ENCODE data around the gene ZNF410.
"Not testable (repeated sequence)": the region's sequence is repeated elsewhere in the genome, so short reads cannot be mapped to it uniquely, and the experiment has no call there.

Gene ZNF410

GRCh38 chr14:73887694-73888459, 1.2 kb downstream of the ZNF410 start:
- Histone ChIP-seq H3K9me3 (ENCODE audit: insufficient read depth, low read depth, low read length) (no peaks in the 10 kb centered on the region), H3K4me1 (ENCODE audit: insufficient read depth, low read length) (peaks cover 9% of the 10 kb centered on the region; the same call in 1 of the 2 replicates), H3K36me3 (ENCODE audit: insufficient read depth, low read length) (peaks cover 14% of the 10 kb centered on the region; the same call in 1 of the 2 replicates), H3K27ac (ENCODE audit: low read depth, low read length) (peak overlapping the region; percentile 90; the same call in 1 of the 2 replicates), H3K27me3 (ENCODE audit: insufficient read depth, low read length) (no peaks in the 10 kb centered on the region), H3K9ac (ENCODE audit: low read depth, low read length) (peak overlapping the region; percentile 78), H3K4me3 (ENCODE audit: low read length) (peak overlapping the region; percentile 91)
- 53% methylated on average over 7 of the region's 7 CpGs for WGBS

- H3K9ac ChIP-seq (ENCODE audit: low read depth, low read length), result no peak overlapping the region
- H3K27ac ChIP-seq (ENCODE audit: low read depth, low read length), result no peak overlapping the region
- no peaks in the 10 kb centered on the region for H3K27me3 ChIP-seq (ENCODE audit: insufficient read depth, low read length)
- no peaks in the 10 kb centered on the region for H3K9me3 ChIP-seq (ENCODE audit: insufficient read depth, low read depth, low read length)
- 84% methylated on average over 3 of the region's 3 CpGs for WGBS
- peaks cover 9% of the 10 kb centered on the region; the same call in 1 of the 2 replicates for H3K4me1 ChIP-seq (ENCODE audit: insufficient read depth, low read length)
- peak overlapping the region; percentile 91 for H3K4me3 ChIP-seq (ENCODE audit: low read length)
- peaks cover 19% of the 10 kb centered on the region for H3K36me3 ChIP-seq (ENCODE audit: insufficient read depth, low read length)
These were observed 1.7 kb downstream of the ZNF410 start for GRCh38 chr14:73888460-73888725.

- H3K9ac ChIP-seq (ENCODE audit: low read depth, low read length), result no peak overlapping the region
- H3K4me1 ChIP-seq (ENCODE audit: insufficient read depth, low read length), result peaks cover 9% of the 10 kb centered on the region; the same call in 1 of the 2 replicates
- no peaks in the 10 kb centered on the region for H3K27me3 ChIP-seq (ENCODE audit: insufficient read depth, low read length)
- WGBS, result 94% methylated on average over 2 of the region's 2 CpGs
- no peak overlapping the region for H3K27ac ChIP-seq (ENCODE audit: low read depth, low read length)
- H3K36me3 ChIP-seq (ENCODE audit: insufficient read depth, low read length), result peaks cover 20% of the 10 kb centered on the region
- H3K9me3 ChIP-seq (ENCODE audit: insufficient read depth, low read depth, low read length), result no peaks in the 10 kb centered on the region
- H3K4me3 ChIP-seq (ENCODE audit: low read length), result no peak overlapping the region
These were observed 2.3 kb downstream of the ZNF410 start for GRCh38 chr14:73888971-73889370.

GRCh38 chr14:73889376-73889775, 2.7 kb downstream of the ZNF410 start:
- 88% methylated on average over 5 of the region's 5 CpGs for WGBS
- Histone ChIP-seq H3K9ac (ENCODE audit: low read depth, low read length) (no peak overlapping the region), H3K9me3 (ENCODE audit: insufficient read depth, low read depth, low read length) (no peaks in the 10 kb centered on the region), H3K36me3 (ENCODE audit: insufficient read depth, low read length) (peaks cover 23% of the 10 kb centered on the region), H3K27ac (ENCODE audit: low read depth, low read length) (no peak overlapping the region), H3K27me3 (ENCODE audit: insufficient read depth, low read length) (no peaks in the 10 kb centered on the region), H3K4me3 (ENCODE audit: low read length) (no peak overlapping the region), H3K4me1 (ENCODE audit: insufficient read depth, low read length) (peaks cover 9% of the 10 kb centered on the region; the same call in 1 of the 2 replicates)

GRCh38 chr14:73894180-73894687, 7.6 kb downstream of the ZNF410 start:
- not testable (repeated sequence) for H3K9ac ChIP-seq (ENCODE audit: low read depth, low read length); H3K4me3 ChIP-seq (ENCODE audit: low read length); H3K9me3 ChIP-seq (ENCODE audit: insufficient read depth, low read depth, low read length); H3K4me1 ChIP-seq (ENCODE audit: insufficient read depth, low read length); H3K27me3 ChIP-seq (ENCODE audit: insufficient read depth, low read length); H3K27ac ChIP-seq (ENCODE audit: low read depth, low read length)
- peaks cover 69% of the 10 kb centered on the region for H3K36me3 ChIP-seq (ENCODE audit: insufficient read depth, low read length)
- 96% methylated on average over 6 of the region's 6 CpGs for WGBS

- Histone ChIP-seq H3K27ac (ENCODE audit: low read depth, low read length) (no peak overlapping the region), H3K36me3 (ENCODE audit: insufficient read depth, low read length) (peaks cover 81% of the 10 kb centered on the region), H3K9me3 (ENCODE audit: insufficient read depth, low read depth, low read length) (no peaks in the 10 kb centered on the region)
These were observed 9.3 kb downstream of the ZNF410 start for GRCh38 chr14:73895939-73896338.

GRCh38 chr14:73896521-73896920, 9.9 kb downstream of the ZNF410 start:
- no peak overlapping the region for H3K4me3 ChIP-seq (ENCODE audit: low read length)
- no peak overlapping the region for H3K27ac ChIP-seq (ENCODE audit: low read depth, low read length)
- no peaks in the 10 kb centered on the region for H3K27me3 ChIP-seq (ENCODE audit: insufficient read depth, low read length)
- H3K4me1 ChIP-seq (ENCODE audit: insufficient read depth, low read length), result no peaks in the 10 kb centered on the region
- H3K36me3 ChIP-seq (ENCODE audit: insufficient read depth, low read length), result peaks cover 85% of the 10 kb centered on the region
- no peaks in the 10 kb centered on the region for H3K9me3 ChIP-seq (ENCODE audit: insufficient read depth, low read depth, low read length)
- H3K9ac ChIP-seq (ENCODE audit: low read depth, low read length), result no peak overlapping the region
- 96% methylated on average over 1 of the region's 1 CpG for WGBS

More at GRCh38 chr14:73895939-73896338, 9.3 kb downstream of the ZNF410 start:
- Histone ChIP-seq H3K9ac (ENCODE audit: low read depth, low read length) (no peak overlapping the region), H3K4me3 (ENCODE audit: low read length) (no peak overlapping the region), H3K27me3 (ENCODE audit: insufficient read depth, low read length) (no peaks in the 10 kb centered on the region), H3K4me1 (ENCODE audit: insufficient read depth, low read length) (no peaks in the 10 kb centered on the region)
- 91% methylated on average over 1 of the region's 1 CpG for WGBS

- H3K27ac ChIP-seq (ENCODE audit: low read depth, low read length), result no peak overlapping the region
- H3K4me1 ChIP-seq (ENCODE audit: insufficient read depth, low read length), result no peaks in the 10 kb centered on the region
- H3K9ac ChIP-seq (ENCODE audit: low read depth, low read length), result no peak overlapping the region
- no peaks in the 10 kb centered on the region for H3K9me3 ChIP-seq (ENCODE audit: insufficient read depth, low read depth, low read length)
- H3K27me3 ChIP-seq (ENCODE audit: insufficient read depth, low read length), result no peaks in the 10 kb centered on the region
- WGBS, result 75% methylated on average over 3 of the region's 3 CpGs
- peaks cover 81% of the 10 kb centered on the region for H3K36me3 ChIP-seq (ENCODE audit: insufficient read depth, low read length)
- no peak overlapping the region for H3K4me3 ChIP-seq (ENCODE audit: low read length)
These were observed 16.4 kb downstream of the ZNF410 start for GRCh38 chr14:73903028-73903427.

- H3K4me1 ChIP-seq (ENCODE audit: insufficient read depth, low read length), result no peaks in the 10 kb centered on the region
- peaks cover 3% of the 10 kb centered on the region; the same call in 1 of the 2 replicates for H3K9me3 ChIP-seq (ENCODE audit: insufficient read depth, low read depth, low read length)
- no peak overlapping the region for H3K27ac ChIP-seq (ENCODE audit: low read depth, low read length)
- H3K36me3 ChIP-seq (ENCODE audit: insufficient read depth, low read length), result peaks cover 82% of the 10 kb centered on the region
- no peak overlapping the region for H3K9ac ChIP-seq (ENCODE audit: low read depth, low read length)
- H3K4me3 ChIP-seq (ENCODE audit: low read length), result no peak overlapping the region
- H3K27me3 ChIP-seq (ENCODE audit: insufficient read depth, low read length), result no peaks in the 10 kb centered on the region
- WGBS, result 97% methylated on average over 1 of the region's 1 CpG
These were observed 23.0 kb downstream of the ZNF410 start for GRCh38 chr14:73909681-73910080.

- no peak overlapping the region for H3K9ac ChIP-seq (ENCODE audit: low read depth, low read length)
- no peaks in the 10 kb centered on the region for H3K4me1 ChIP-seq (ENCODE audit: insufficient read depth, low read length)
- WGBS, result 96% methylated on average over 3 of the region's 3 CpGs
- H3K27me3 ChIP-seq (ENCODE audit: insufficient read depth, low read length), result no peaks in the 10 kb centered on the region
- H3K27ac ChIP-seq (ENCODE audit: low read depth, low read length), result no peak overlapping the region
- peaks cover 3% of the 10 kb centered on the region; the same call in 1 of the 2 replicates for H3K9me3 ChIP-seq (ENCODE audit: insufficient read depth, low read depth, low read length)
- no peak overlapping the region for H3K4me3 ChIP-seq (ENCODE audit: low read length)
- H3K36me3 ChIP-seq (ENCODE audit: insufficient read depth, low read length), result peaks cover 59% of the 10 kb centered on the region
These were observed 26.6 kb downstream of the ZNF410 start for GRCh38 chr14:73913256-73913655.

GRCh38 chr14:73916324-73916723, 29.7 kb downstream of the ZNF410 start:
- H3K4me1 ChIP-seq (ENCODE audit: insufficient read depth, low read length), result no peaks in the 10 kb centered on the region
- 97% methylated on average over 6 of the region's 6 CpGs for WGBS
- H3K36me3 ChIP-seq (ENCODE audit: insufficient read depth, low read length), result peaks cover 51% of the 10 kb centered on the region
- H3K27me3 ChIP-seq (ENCODE audit: insufficient read depth, low read length), result no peaks in the 10 kb centered on the region
- no peak overlapping the region for H3K4me3 ChIP-seq (ENCODE audit: low read length)
- H3K9me3 ChIP-seq (ENCODE audit: insufficient read depth, low read depth, low read length), result peaks cover 3% of the 10 kb centered on the region; the same call in 1 of the 2 replicates
- no peak overlapping the region for H3K9ac ChIP-seq (ENCODE audit: low read depth, low read length)
- H3K27ac ChIP-seq (ENCODE audit: low read depth, low read length), result no peak overlapping the region

All from HUES64 (cell line).